ENCODE measurements around the gene UBN1. TPM values are rescaled to one million over a fixed set of nuclear protein-coding genes. Genes with fewer than 3 reads are reported as not detected.
A peak's percentile ranks its signal among the peaks of the same experiment; 100 is the strongest.

UBN1 gene, protein sequence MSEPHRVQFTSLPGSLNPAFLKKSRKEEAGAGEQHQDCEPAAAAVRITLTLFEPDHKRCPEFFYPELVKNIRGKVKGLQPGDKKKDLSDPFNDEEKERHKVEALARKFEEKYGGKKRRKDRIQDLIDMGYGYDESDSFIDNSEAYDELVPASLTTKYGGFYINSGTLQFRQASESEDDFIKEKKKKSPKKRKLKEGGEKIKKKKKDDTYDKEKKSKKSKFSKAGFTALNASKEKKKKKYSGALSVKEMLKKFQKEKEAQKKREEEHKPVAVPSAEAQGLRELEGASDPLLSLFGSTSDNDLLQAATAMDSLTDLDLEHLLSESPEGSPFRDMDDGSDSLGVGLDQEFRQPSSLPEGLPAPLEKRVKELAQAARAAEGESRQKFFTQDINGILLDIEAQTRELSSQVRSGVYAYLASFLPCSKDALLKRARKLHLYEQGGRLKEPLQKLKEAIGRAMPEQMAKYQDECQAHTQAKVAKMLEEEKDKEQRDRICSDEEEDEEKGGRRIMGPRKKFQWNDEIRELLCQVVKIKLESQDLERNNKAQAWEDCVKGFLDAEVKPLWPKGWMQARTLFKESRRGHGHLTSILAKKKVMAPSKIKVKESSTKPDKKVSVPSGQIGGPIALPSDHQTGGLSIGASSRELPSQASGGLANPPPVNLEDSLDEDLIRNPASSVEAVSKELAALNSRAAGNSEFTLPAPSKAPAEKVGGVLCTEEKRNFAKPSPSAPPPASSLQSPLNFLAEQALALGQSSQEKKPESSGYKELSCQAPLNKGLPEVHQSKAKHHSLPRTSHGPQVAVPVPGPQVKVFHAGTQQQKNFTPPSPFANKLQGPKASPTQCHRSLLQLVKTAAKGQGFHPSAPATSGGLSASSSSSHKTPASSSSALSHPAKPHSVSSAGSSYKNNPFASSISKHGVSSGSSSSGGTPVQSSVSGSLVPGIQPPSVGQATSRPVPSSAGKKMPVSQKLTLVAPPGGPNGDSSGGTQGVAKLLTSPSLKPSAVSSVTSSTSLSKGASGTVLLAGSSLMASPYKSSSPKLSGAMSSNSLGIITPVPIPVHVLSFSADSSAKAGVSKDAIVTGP (N-terminal part only)
- 10 to 100 TPM; 15.8 to 23.0 (median 19.5) TPM for polyA plus RNA-seq (ENCODE audit: insufficient read length in 10 of 10)
- long read RNA-seq, donor 1, partial matches to known transcripts, result 40 of 40 reads
- long read RNA-seq, donor 1, other reads (novel, unspliced or antisense), result 0 of 40 reads
- long read RNA-seq, donor 2, full-length matches to known transcripts, result 1 of 1 reads
- long read RNA-seq, donor 2, partial matches to known transcripts, result 0 of 1 reads
- long read RNA-seq, donor 2, other reads (novel, unspliced or antisense), result 0 of 1 reads
- long read RNA-seq, donor 3, result 0 reads
- long read RNA-seq, donor 4, result 0 reads
- long read RNA-seq, donor 5, result 0 reads
- long read RNA-seq, donor 6, result 0 reads
- long read RNA-seq, donor 7, result 0 reads
- long read RNA-seq, donor 8, result 0 reads
- long read RNA-seq, donor 9, result 0 reads

DNA sequence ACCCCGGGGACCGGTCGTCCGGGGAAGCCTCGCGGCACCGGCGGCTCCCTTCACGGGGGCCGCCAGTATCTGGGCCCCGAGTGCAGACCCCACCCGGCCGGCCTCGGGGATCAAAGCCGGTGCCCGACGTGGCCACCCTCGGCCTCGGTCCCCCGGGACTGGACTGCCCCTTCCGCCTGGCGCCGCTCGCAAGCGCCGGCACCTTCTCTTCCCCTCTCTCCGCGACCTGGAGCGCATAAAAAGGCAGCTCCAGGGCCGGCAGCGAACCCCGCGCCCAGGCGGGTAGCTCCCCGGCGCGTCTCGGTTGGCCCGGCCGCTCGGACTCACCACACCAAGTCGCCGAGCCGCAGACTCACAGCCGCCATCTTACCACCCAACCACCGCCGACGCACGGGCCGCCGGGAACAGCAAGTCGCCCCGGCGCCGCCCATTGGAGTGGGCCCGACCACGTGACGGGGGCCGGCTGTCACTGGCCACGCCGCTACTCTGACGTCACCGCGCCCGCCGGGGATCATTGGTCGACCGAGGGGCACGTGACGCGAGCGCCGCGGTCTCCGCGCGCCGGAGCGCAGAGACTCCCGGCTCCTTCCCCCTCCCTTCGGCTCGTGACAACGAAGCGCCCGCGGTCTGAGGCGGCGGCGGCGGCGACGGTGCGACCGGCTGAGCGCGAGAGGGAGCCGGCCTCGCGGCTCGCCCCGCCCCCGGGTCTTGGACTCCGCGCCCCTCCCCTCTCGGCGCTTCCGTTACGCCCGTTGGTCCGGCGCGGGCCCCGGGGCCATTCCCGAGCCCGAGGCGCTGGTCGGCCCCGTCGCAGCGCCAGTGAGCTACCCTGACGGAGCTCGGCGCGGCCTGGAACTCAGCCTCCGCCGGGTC lies at the start of gene UBN1, which contains the start of gene GLYR1:
UBN1 (plus strand) TSS at position 581 of the 873 bp plus-strand sequence. CDS start 5,437 bp downstream, outside the sequence.
GLYR1 (minus strand) TSS at position 388 of the 873 bp plus-strand sequence; CDS start at position 365, 23 bp downstream.
- peak; percentile 98 to 99 (median 98) for DNase-seq

DNA sequence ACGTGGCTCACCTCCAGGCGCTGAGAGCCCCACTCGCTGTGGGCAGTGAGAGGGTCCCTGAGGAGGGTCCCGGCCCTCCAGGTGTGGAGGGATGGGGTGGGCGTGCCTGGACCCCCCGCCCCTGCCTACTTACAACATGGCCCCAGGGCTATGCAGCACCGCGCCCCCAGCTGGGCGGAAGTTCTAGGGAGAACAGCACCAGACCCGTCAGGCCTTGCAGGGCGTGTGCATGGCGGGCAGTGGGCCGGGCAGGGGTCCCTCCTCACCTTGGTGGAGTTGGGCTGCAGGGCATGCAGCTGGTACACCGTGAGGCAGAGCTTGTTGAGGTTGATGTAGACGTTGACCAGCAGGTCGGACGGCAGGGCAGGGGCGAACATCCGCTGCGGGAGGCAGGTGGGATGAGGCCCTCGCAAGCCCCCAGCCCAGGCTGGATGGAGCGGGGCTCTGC lies 49.5 kb upstream of the UBN1 start:
- DNase-seq, result no peak

DNA sequence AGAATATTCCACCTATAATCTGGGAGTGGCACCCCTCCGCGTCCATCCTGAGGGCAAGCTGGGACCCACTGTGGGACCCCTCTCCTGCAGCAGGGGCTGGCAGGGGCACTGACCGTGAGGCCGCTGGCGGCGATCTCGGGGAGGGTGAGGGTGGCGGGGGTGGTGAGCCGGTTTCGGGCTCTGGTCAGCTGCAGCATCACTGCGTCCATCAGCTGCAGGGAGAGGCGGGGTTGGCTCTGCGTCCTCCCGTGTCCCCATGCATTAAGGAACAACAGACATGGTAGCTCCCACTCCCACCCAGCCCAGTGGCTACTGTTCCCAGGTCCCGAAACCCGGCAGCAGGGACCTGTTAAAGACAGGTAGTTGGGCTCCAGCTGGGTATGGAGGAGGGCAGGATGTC lies 48.8 kb upstream of the UBN1 start:
- DNase-seq, result no peak

DNA sequence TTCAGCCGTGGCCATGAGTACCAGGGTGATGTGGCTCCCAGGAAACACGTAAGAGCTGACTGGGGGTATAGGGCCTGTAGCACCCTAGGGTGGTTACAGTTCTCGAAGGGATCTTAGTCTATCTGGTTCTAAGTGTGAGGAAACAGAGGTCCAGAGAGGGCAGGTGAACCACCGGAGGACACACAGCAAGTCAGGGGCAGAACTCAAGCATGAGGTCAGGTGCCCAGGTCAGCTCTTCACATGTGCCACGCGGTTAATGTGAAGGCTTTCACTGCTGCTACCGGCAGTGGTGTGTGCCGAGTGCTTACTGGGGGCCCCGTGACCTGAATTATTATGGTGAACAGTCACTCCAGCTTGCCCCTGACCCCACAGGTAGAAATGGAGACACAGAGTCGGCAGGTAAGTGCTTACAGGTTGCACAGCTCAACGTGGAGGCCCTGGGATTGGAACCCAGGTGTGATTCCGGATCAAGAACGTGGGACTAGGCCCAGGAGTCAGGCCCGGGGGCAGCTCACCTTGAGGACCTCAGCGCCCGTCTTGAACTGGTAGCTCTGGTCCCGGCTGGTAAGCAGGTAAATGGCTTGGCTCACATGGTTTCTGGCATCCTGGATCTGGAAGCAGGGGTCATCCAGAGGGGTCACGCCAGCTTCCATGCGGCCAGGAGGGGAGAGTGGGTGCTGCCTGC lies 48.0 kb upstream of the UBN1 start:
- DNase-seq, result no peak

DNA sequence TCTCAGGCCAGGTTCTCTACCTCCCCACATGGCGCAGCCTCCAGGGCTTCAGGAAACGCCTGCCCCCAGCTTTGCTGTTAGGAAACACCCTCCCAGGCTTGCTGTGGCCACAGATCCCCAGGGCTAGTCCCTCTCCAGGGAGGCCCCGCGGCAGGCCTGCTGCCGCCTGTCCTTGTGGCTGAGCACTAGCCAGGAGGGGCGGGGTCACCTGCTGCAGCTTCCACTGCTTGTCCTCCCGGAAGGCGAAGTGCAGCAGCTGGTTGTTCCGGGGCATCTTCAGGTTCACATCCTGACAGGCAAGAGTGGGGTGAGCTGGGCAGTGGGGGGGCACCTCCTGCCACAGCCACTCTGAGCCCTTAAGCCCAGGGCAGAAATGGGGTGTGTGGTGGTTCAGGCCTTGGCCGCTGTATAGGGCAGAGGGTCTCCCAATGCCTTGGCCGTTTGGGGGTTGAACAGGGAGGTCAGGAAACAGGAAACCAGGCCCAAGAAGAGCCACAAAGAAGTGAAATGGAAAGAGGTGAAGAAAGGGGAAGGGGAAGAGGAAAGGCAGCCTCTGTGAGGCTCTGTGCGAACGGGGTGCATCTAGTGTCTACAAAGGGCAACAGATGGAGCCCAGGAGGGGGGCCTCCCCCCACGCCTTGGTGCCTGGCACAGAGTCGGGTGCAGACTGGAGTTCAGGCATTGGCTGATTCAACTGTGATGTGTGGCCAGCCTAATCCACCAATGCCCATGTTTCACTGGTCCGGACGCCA lies 46.8 kb upstream of the UBN1 start:
- no peak for DNase-seq

DNA sequence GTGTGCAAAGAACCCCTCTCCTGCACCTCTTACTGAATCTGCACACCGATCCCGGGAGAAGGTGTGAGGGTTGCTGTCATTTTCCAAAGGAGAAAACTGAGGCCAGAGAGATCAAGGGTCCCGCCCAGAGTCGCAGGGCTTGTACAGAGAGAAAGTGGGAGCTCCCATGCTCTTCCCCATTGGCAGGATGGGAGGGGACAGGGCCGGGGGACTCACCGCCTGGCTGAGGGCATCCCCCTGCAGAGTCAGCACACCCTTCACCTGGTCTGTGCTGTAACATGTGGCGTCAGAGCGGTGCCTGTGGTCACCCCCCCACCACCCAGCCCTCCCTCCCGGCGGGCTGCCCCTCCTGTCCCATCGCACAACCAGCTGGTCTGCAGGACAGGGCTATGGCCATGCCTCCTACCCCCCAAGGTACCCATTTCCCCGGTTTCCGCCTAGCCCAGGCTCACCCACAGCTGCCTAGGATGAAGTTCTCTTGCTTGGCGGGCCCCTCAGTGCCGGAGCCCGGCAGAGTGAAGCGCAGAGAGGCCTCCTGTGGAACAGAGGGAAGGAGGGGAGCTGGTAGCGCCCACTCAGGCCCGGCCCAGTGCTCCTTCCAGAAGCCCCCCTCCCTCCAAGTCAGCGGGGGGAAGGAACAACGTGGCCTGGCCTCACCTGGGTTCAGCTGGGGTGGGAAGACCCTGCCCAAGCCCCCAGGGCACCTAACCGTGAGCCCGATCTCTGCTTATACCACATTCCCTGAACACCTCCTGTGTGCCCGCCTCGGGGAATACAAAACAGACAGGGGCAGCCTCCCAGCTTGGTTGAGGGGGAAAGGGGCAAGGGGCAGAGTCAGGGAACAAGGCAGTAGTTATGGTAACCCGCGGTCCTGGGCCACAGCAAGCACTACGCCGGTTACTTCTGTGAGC lies 46.0 kb upstream of the UBN1 start:
- no peak for DNase-seq

DNA sequence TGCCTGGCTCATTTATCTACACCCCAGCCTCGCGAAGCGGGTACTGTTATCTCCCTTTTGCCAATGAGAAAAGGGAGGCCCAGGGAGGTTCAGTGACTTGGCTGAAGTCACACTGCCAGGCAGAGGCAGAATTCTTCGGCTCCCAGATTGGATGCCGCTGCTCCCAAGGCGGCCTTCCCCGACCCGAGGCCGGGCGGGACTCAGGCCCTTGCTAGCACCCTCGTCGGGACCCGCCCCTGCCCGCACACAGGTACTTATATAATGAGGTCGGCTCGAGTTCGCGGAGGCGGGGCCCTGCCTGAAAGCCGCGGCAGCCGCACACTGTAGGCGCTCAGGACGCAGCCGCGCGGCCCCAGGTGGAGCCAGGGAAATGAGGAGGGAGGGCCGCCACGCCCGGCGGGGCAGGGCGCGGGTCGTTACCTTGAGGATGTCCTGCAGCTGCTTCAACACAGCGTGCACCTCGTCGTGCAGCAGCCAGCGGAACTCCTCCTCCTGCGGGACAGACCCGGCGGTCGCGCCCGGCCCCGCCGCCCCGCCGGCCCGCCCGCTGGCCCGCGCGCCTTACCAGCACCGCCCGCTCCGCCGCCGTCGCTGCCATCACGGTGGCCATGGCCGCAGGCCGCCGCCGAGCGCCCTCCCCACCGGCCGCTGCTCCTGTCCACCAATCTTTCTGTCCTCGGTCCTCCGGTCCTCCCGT lies 45.2 kb upstream of the UBN1 start, which contains the start of gene ROGDI:
ROGDI (minus strand) TSS at position 672 of the 697 bp plus-strand sequence; CDS start at position 610, 62 bp downstream.
- DNase-seq, result peak in 2 of 3 donors; percentile 29 to 37

DNA sequence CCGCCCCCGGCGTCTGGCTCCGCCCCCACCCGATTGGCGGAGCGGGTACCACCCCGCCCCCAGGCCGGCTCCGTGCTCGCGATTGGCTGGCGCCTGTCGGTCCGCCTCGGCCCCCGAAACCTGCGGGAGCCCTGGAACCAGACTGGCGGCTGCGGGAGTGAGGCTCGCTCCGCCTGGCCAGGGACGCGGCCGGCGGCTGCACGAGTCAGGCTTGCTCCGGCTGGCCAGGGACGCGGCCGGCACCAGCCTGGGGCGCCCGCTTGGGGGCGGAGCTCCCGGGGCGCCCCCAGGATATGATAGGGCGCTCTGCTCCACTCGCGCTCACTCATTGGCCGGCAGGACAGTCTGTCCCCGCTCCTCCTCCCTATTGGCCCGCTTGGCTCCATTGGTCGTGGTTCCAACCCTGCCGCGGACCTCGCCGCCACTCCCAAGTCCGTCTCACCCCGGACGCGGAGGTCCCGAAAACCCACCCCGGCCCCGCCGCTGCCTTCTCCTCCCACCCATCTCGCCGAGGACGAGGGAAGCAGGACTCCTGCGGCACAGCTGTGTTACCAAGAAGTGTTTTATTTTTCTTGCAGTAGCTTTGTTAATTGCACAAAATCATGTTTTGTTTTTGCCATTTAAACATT lies 44.5 kb upstream of the UBN1 start:
- DNase-seq, result peak; percentile 91 to 94 (median 93)

DNA sequence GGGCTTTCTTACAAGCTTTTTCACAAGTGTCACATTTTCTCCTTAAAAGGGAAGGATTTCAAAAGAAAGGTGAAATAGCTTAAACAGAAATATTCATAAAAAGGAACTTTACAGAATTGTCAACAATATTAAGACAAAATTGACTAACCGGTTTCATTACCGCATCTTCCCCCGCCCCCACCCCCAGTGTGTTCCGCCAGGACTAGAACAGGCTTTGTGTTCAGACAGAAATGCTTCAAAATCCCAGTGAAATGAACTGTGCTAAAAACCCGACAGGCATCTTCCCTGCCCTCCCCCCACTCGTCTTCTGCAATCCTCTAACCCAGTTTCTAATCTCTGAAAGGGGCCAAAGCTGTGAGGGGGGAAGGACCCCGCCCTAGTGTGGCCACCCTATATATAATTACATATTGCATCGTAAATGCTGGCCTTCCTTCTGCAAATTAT lies 43.9 kb upstream of the UBN1 start:
- no peak for DNase-seq

DNA sequence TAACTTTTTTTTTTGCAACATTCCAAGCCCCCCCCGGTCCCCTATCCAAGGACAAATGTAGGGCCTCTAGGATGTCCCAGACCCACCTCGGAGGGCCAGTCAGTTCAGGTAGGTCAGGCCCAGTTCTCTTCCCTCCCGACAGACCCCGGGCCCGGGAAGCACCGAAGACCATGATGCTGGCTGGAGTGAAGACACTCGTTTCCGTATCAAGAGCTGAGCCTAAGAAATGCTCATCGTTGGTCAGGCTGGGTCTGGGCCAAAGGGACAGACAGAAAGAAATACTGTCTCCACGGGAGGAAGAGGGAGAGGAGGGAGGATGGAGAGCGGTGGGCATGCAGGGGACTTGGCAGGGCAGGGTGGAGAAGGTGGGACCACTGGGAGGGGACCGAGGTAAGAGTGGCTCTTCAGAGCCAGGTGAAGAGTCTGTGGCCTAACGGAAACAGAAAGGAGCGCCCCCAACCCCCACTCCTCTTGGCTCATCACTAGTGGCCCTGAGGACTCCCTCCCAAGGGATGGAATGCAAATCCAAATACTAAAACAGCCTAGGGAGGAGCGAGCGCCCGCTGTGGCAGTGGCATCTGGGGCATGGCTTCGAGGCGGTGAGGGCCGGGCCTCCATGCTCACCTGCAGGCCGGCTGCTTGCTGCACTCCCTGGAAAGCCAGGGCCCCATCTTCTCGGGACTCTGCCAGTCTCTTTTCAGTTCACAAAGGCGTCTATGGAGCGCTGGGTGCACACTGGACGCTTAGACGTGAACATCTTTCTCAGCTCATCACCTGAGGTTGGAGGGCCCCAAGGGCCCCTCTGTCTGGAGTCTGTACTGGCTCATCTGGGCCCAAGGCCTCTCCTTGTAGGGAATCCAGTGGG lies 43.2 kb upstream of the UBN1 start:
- no peak for DNase-seq

DNA sequence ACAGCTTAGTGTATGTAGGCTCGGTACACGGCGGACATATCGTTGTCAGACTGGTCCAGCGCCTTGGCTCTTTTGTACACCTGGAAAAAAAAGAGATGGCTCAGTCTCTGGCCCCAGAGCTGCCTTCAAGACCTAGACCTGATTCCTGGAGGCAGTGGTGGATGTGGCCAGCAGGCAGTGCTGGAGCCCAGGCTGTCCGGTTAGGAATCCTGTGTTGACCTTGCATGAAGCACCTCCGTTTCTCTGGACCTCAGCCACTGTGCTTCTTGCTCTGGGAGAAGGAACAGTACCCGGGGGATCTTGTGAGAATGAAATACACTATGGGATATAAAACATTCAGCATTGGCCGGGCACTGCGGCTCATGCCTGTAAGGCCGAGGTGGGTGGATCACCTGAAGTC lies 42.0 kb upstream of the UBN1 start:
- DNase-seq, result no peak

DNA sequence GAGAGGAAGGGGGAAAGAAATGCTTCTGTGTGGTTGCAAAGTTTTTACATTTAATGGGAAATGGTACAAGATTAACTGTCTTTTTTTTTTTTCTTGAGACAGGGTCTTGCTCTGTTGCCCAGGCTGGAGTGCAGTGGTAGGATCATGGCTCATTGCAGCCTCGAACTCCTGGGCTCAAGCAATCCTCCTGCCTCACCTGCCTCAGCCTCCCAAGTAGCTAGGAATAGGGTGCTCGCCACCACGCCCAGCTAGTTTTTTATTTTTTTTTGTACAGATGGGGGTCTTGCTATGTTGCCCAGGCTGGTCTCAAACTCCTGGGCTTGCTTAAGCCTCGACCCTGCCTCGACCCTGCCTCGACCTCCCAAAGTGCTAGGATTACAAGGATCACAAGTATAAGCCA lies 41.0 kb upstream of the UBN1 start:
- no peak for DNase-seq

DNA sequence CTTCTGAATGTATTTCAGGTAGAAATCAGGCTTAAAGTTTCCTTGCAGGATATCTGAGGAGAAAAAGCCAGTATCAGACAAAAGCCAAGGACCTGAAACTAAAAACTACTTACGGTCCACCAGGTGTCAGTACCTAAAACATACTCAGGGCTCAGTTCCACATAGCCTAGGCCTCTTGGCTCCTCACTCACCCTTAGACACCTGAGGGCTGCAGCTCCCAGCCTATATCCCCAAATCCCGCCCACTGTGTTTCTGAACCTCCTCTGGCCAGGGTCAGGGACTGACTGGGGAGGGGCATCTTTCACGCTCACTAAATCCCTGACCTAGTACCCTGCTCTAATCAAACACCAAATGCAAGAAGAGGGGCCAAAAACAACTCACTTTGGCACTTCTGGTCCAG lies 36.0 kb upstream of the UBN1 start:
- no peak for DNase-seq

DNA sequence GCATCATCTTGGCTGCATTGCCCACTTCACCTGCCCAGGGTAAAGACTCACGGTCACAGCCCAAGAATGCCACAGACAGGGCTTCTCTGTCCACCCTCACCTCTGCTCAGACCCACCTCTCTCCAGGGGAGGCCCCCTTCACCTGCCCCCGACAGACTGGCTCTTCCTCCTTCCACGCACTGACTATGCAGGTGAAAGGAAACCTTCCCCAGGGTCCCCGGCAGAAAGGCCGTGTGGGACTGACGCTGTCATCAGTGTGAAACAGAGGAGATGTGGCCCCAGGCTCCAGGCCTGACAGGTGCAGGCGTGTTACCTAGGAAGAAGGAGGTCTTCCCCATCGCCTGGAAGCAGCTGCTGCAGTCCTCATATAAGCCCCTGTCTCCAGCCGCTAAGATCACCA lies 35.5 kb upstream of the UBN1 start:
- DNase-seq, result no peak

DNA sequence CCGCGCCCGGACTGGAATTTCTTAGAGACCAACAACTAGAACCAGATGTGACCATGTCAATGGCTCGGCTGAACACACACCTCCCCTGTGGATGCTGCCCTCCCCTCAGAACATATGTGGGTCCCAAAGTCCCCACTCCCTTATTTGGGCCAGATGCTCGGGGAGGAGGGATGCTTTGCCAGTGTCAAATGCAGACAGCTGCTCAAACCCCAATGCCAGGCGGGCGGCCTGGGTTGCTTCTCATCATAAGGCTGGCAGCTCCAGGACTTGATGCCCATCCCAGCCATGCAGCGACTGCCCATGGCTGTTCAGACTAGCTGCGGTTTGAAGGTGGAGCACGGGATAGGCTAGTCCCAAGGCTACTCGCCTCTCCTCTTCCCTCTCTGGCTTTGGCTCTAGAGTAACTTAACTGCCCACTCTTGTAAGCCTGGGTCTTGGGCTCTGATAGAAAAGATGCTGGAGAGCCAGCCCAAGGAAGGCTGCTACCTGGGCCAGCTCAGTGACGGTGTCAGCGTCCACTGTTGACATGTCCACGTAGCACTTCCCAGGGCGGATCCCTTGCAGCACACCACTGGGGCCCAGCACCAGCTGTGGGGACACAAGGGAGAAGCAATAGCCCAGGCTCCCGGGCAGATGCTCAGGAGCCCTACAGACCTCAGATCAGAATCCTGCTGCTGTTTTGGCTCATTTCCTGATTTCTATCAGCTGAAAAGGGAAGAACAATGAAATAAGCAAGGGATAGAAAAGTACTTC lies 33.9 kb upstream of the UBN1 start:
- no peak for DNase-seq
